CD4-positive, CD25-positive, alpha-beta regulatory T cell (primary cell): Measurements from ENCODE around the gene UBR7. TPM values are rescaled to one million over a fixed set of nuclear protein-coding genes. Genes with fewer than 3 reads are reported as not detected.
A peak's percentile ranks its signal among the peaks of the same experiment; 100 is the strongest.

Experiments
- ATAC-seq, 2 donors: fragments of 150-1000 bp; cut with Tn5 transposase; one replicate each; pipeline ENCODE4 v1.10.0; 2021; ENCODE audit warnings: low read depth in 2 of 2, moderate number of reproducible peaks in 2 of 2, moderate library complexity in 1 of 2
- DNase-seq, 3 donors: peaks; one replicate each; pipeline versions ENCODE4 v3.0.0 to v3.0.0-alpha.2; 2012 to 2022; ENCODE audit warnings: mixed read lengths in 1 of 3
- H3K27ac ChIP-seq: one replicate; pipeline ENCODE4 v1.7.0; 2013; ENCODE audit warnings: mild to moderate bottlenecking, low read length; ENCODE audit not compliant: insufficient read depth, poor library complexity, severe bottlenecking
- H3K27me3 ChIP-seq: one replicate; pipeline ENCODE4 v1.7.0; 2013; ENCODE audit warnings: low read length; ENCODE audit not compliant: control insufficient read depth, insufficient read depth
- H3K36me3 ChIP-seq: one replicate; pipeline ENCODE4 v1.7.0; 2013; ENCODE audit warnings: mild to moderate bottlenecking, low read length, moderate library complexity; ENCODE audit not compliant: control insufficient read depth, insufficient read depth
- H3K4me1 ChIP-seq: 2 replicates; pipeline ENCODE4 v1.7.0; 2013; ENCODE audit warnings: mild to moderate bottlenecking, low read length; ENCODE audit not compliant: insufficient read depth, control insufficient read depth, poor library complexity, severe bottlenecking
- H3K4me3 ChIP-seq: one replicate; pipeline ENCODE4 v1.7.0; 2013; ENCODE audit warnings: low read depth, mild to moderate bottlenecking, low read length, moderate library complexity
- H3K9me3 ChIP-seq, 2 experiments: 1 replicate in 1 of 2; 2 replicates in 1 of 2; pipeline ENCODE4 v1.7.0; 2013; ENCODE audit warnings: low read length in 2 of 2, mild to moderate bottlenecking in 1 of 2, moderate library complexity in 1 of 2; ENCODE audit not compliant: control insufficient read depth in 2 of 2
- H3K27ac Mint-ChIP-seq, 3 donors: one replicate each; pipeline ENCODE4 v1.8.0; 2020 to 2022; ENCODE audit warnings: mild to moderate bottlenecking in 3 of 3, mixed read lengths in 3 of 3, moderate library complexity in 2 of 3
- H3K27me3 Mint-ChIP-seq: one replicate; pipeline ENCODE4 v1.8.0; 2022; ENCODE audit warnings: mild to moderate bottlenecking, mixed read lengths
- H3K36me3 Mint-ChIP-seq: one replicate; pipeline ENCODE4 v1.8.0; 2020; ENCODE audit warnings: mixed read lengths
- H3K4me1 Mint-ChIP-seq, 4 donors: one replicate each; pipeline ENCODE4 v1.8.0; 2020 to 2022; ENCODE audit warnings: mixed read lengths in 4 of 4, mild to moderate bottlenecking in 1 of 4
- H3K4me3 Mint-ChIP-seq, 4 donors: one replicate each; pipeline ENCODE4 v1.8.0; 2020 to 2022; ENCODE audit warnings: mild to moderate bottlenecking in 4 of 4, mixed read lengths in 4 of 4, moderate library complexity in 3 of 4
- H3K9me3 Mint-ChIP-seq, 7 donors: one replicate each; pipeline ENCODE4 v1.8.0; 2020 to 2022; ENCODE audit warnings: mixed read lengths in 7 of 7, mild to moderate bottlenecking in 3 of 7, moderate library complexity in 2 of 7
- polyA plus RNA-seq, 4 donors: library from polyadenylated mRNA; unstranded; fragments of 300-500 nt; fragmentation: Illumina TruSeq; gene quantifications; one replicate each; pipeline ENCODE4 v1.2.3, GENCODE V29; 2021
- total RNA-seq: library from RNA; stranded (reverse); gene quantifications from one replicate; pipeline ENCODE4 v1.2.3, GENCODE V29; 2022

The UBR7 gene
- total and polyA plus RNA-seq, 5 donors from 2014 or later, result 13.2 to 45.4 (median 36.5) TPM

- Histone ChIP-seq H3K9me3 (no peaks in the 10 kb centered on the region), H3K4me3 (no peak overlapping the region), H3K4me1 (peaks cover 3% of the 10 kb centered on the region), H3K27me3 (no peaks in the 10 kb centered on the region), H3K27ac (no peak overlapping the region), H3K36me3 (peaks cover 11% of the 10 kb centered on the region)
- Mint-ChIP-seq H3K4me1 (peaks cover 6 to 39% (median 22%) of the 10 kb centered on the region in 4 donors), H3K9me3 (no peaks in the 10 kb centered on the region), H3K36me3 (peaks cover 17% of the 10 kb centered on the region), H3K27me3 (no peaks in the 10 kb centered on the region), H3K4me3 (no peak overlapping the region), H3K27ac (no peak overlapping the region)
- DNase-seq (no peak), ATAC-seq (no peak)
Measured at GRCh38 chr14:93267149-93267711, 60.2 kb downstream of the UBR7 start.

GRCh38 chr14:93268406-93268805, 61.4 kb downstream of the UBR7 start:
- H3K27me3 Mint-ChIP-seq, result no peaks in the 10 kb centered on the region
- Histone ChIP-seq H3K27me3 (no peaks in the 10 kb centered on the region), H3K4me3 (no peak overlapping the region), H3K27ac (no peak overlapping the region), H3K4me1 (no peaks in the 10 kb centered on the region), H3K9me3 (no peaks in the 10 kb centered on the region), H3K36me3 (peaks cover 6% of the 10 kb centered on the region)
- no peak overlapping the region for H3K4me3 Mint-ChIP-seq
- DNase-seq (no peak), ATAC-seq (no peak)
- no peaks in the 10 kb centered on the region for H3K9me3 Mint-ChIP-seq
- peaks cover 6 to 41% (median 21%) of the 10 kb centered on the region in 4 donors for H3K4me1 Mint-ChIP-seq
- H3K36me3 Mint-ChIP-seq, result peaks cover 22% of the 10 kb centered on the region
- peak overlapping the region in 1 of 3 donors; percentile 62 for H3K27ac Mint-ChIP-seq

GRCh38 chr14:93269341-93270068, 62.4 kb downstream of the UBR7 start:
- H3K27ac Mint-ChIP-seq, result no peak overlapping the region

GRCh38 chr14:93271111-93271510, 64.1 kb downstream of the UBR7 start:
- ATAC-seq (no peak), DNase-seq (no peak)
- no peaks in the 10 kb centered on the region for H3K4me1 ChIP-seq
- no peaks in the 10 kb centered on the region for H3K27me3 ChIP-seq
- no peaks in the 10 kb centered on the region for H3K27me3 Mint-ChIP-seq
- no peak overlapping the region for H3K4me3 ChIP-seq
- H3K4me3 Mint-ChIP-seq, result no peak overlapping the region
- H3K9me3 ChIP-seq, result no peaks in the 10 kb centered on the region
- H3K36me3 ChIP-seq, result peaks cover 6% of the 10 kb centered on the region
- H3K9me3 Mint-ChIP-seq, result no peaks in the 10 kb centered on the region
- H3K36me3 Mint-ChIP-seq, result peaks cover 15% of the 10 kb centered on the region
- peaks cover 2 to 36% (median 14%) of the 10 kb centered on the region in 4 donors for H3K4me1 Mint-ChIP-seq
- peak overlapping the region in 1 of 3 donors; percentile 31 for H3K27ac Mint-ChIP-seq
- no peak overlapping the region for H3K27ac ChIP-seq

More at GRCh38 chr14:93269341-93270068, 62.4 kb downstream of the UBR7 start:
- H3K27me3 Mint-ChIP-seq, result no peaks in the 10 kb centered on the region
- no peak for DNase-seq
- Histone ChIP-seq H3K4me3 (no peak overlapping the region), H3K9me3 (no peaks in the 10 kb centered on the region), H3K27me3 (no peaks in the 10 kb centered on the region), H3K4me1 (no peaks in the 10 kb centered on the region), H3K27ac (no peak overlapping the region), H3K36me3 (peaks cover 6% of the 10 kb centered on the region)
- peaks cover 15% of the 10 kb centered on the region for H3K36me3 Mint-ChIP-seq
- peaks cover 6 to 41% (median 14%) of the 10 kb centered on the region in 4 donors for H3K4me1 Mint-ChIP-seq
- H3K4me3 Mint-ChIP-seq, result no peak overlapping the region
- no peaks in the 10 kb centered on the region for H3K9me3 Mint-ChIP-seq
- ATAC-seq, result no peak

GRCh38 chr14:93274055-93274806, 67.2 kb downstream of the UBR7 start:
- no peaks in the 10 kb centered on the region for H3K4me1 ChIP-seq
- Mint-ChIP-seq H3K9me3 (no peaks in the 10 kb centered on the region), H3K4me3 (no peak overlapping the region), H3K27me3 (no peaks in the 10 kb centered on the region), H3K4me1 (peaks cover 0 to 31% (median 10%) of the 10 kb centered on the region in 4 donors), H3K36me3 (peaks cover 24% of the 10 kb centered on the region), H3K27ac (peak overlapping the region in 1 of 3 donors; percentile 38)
- DNase-seq, result no peak
- ATAC-seq, result no peak
- H3K27me3 ChIP-seq, result no peaks in the 10 kb centered on the region
- no peaks in the 10 kb centered on the region for H3K9me3 ChIP-seq
- no peak overlapping the region for H3K27ac ChIP-seq
- no peak overlapping the region for H3K4me3 ChIP-seq
- H3K36me3 ChIP-seq, result peaks cover 6% of the 10 kb centered on the region

GRCh38 chr14:93276031-93276716, 69.1 kb downstream of the UBR7 start:
- Histone ChIP-seq H3K4me1 (no peaks in the 10 kb centered on the region), H3K9me3 (no peaks in the 10 kb centered on the region), H3K36me3 (peaks cover 6% of the 10 kb centered on the region), H3K4me3 (no peak overlapping the region), H3K27me3 (no peaks in the 10 kb centered on the region), H3K27ac (no peak overlapping the region)
- H3K36me3 Mint-ChIP-seq, result peaks cover 20% of the 10 kb centered on the region
- H3K9me3 Mint-ChIP-seq, result no peaks in the 10 kb centered on the region
- H3K27ac Mint-ChIP-seq, result no peak overlapping the region
- no peaks in the 10 kb centered on the region for H3K27me3 Mint-ChIP-seq
- DNase-seq (no peak), ATAC-seq (no peak)
- H3K4me1 Mint-ChIP-seq, result peaks cover under 1 to 30% (median 17%) of the 10 kb centered on the region in 4 donors
- no peak overlapping the region for H3K4me3 Mint-ChIP-seq
